SIG-M5 treated with dmso at 0.1 percent for 504 hours (cell line): ENCODE measurements around the gene CYB5R3.

ENCODE experiments used
- DNase-seq: peaks from one replicate; lab custom pipeline; 2025; ENCODE audit not compliant: unreplicated experiment; lab: John Stamatoyannopoulos, UW

CYB5R3 gene

DNA sequence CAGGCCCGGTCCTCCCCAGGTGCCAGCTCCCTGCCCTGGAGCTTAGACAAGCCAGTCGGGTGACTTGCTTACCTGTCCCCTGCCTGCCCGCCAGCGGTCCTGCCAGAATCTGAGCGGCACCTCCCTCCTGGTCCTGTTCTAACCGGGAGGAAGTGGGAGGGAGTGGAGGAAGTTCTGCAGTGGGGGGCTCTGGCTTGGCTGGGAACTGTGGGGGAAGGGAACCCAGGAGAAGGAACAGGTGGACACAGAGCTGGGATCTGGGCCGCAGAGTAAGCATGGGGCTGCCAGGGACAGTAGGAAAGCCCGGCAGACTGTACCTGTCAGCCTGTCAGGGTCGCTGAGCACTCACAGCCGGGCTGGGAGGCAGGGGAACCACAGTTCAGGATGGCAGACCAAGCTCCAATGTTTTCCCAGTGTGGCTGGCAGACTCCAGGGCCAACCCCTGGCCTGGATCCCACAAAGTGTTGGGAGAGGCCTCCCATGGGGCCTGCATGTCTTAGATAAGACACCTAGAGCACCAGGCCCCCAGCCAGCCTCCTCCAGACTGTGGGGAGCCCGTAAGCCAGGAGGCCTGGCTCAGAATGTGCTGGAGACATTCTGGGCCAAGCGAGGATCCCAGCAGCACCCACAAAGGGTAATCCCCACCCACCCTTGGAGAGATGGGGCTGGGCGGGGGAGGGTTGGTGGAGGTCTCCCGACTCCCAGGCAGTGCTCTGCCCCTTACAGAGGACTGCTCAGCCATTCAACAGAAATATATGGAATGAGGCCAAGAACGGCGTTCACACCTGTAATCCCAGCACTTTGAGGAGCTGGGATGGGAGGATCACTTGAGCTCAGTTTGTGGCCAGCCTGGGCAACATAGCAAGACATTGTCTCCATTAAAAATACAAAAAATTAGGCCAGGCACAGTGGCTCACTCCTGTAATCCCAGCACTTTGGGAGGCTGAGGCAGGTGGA lies 2.3 kb downstream of the CYB5R3 start:
- no peak for DNase-seq

DNA sequence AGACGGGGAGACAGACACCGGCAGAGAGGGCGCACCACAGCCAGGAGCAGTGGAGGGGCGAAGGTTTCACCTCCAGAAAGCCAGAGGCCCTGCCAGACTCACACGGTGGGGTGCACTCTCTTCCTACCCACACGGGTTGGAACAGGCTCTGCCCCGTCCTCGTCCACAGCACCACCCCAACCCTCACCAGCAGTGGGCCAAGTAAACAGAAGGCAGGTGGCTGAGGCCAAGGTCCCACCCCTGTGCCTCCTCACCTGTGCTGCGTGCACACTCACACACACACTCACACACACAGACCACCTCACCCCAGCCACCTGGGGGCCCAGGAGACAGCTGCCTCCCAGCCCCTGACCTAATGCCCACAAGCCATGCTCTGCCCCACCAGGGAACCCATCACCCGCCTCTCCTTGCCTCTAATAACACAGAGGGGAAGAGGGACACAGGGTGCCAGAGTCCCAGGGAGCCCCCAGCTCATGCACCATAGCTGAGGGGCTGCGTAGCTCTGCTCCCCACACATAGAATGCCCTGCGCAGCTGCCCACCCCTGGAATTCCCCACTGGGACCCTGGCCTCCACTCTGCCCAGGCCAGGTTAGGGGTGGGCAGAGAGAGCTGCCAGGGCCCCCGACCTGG lies 3.1 kb downstream of the CYB5R3 start:
- no peak for DNase-seq

DNA sequence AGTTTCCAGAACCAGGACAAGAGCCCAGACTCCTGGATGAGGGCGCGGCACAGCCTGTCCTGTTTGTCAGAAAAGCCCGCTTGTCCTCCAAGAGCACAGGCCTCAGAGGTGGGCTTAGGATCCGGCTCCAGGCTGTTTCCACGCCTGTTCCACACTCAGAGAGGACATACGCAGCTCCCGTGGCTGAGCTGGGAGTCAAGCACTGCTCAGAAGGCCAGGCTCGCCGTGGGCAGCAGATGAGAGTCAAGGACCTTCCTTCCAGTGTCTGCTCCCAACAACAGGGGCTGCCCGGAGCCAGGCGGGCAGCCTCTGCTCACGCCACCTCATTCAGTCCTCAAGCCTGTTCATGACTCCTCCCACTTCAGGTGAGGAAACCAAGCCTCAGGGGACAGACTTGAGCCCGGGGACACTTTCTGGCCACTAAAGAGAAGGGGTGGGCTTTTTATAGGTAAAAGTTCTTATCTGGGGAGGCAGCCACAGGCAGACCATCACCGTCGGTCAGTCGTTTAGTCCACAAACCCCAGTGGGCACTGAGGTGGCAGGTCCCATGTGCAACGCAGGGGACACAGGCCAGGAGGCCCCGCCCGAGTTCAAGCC lies 3.8 kb downstream of the CYB5R3 start:
- DNase-seq: no peak

DNA sequence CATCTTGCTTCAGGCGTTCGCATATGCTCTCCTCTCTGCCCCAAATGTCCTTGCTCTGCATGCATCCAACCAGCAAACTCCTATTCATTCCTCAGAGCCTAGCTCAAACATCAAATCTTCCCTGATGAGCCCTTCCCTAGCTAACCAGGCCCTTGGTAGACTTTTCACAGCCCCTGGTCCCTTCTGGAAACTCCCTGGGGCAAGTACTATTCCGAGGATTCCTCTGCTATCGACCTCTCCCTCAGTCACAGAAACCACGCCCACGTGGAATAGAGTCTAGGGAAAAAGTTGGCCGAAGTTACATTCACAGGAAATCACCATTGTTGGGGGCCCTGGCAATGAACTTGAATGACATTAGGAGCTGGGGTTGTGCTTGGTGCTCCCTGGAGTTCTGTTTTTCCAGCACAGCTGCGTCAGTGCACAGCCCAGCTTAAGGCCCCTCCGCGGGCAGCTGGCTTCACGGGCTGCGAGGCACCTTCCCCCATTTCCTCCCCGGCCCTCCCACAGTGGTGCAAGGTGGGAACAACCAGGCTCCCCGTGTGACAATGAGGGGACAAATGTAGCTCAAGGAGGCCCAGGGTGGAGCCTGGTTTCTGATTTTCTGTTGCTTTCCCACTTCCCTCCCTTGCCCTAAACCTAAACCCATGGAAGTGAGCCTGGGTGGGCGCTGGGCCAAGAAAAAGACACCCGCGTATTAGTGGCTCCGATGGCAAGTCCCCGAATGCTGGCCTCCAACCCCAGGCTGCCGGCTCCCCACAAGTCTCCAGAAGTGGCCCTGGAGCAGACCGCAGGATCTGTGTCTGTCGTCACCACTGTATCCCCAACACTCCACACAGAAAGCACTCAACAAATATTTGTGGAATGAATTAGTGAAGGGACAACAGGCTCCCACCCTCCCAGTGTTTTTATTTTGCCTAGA lies 4.5 kb downstream of the CYB5R3 start:
- DNase-seq: no peak

- DNase-seq: no peak
These were observed 5.4 kb downstream of the CYB5R3 start for GRCh38 chr22:42643634-42644421.

GRCh38 chr22:42642806-42643633 lies 6.2 kb downstream of the CYB5R3 start:
- peak; percentile 39 for DNase-seq

- no peak for DNase-seq
These were observed 7.3 kb downstream of the CYB5R3 start for GRCh38 chr22:42641801-42642413.

GRCh38 chr22:42639541-42640241 lies 9.5 kb downstream of the CYB5R3 start:
- DNase-seq: no peak

- no peak for DNase-seq
These were observed 11.6 kb downstream of the CYB5R3 start for GRCh38 chr22:42637555-42637954.

DNA sequence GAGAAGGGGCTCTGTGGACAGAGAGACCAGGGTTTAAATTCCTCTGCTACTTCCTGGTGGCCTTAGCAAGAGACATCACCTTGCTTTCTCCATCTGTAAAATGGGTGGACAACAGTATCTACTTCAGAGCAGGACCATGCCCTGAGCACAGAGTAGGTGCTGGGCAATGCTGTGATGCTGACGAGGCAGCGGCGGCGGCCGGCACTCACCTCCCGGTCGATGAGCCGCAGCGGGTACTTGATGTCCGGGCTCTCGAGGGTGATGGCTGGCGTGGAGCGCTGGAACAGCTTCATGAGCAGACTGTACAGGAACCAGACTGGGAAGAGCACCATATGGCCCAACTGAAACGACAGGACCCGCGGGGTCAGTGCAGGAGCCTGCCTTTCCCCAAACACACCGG lies 12.7 kb downstream of the CYB5R3 start:
- no peak for DNase-seq

- no peak for DNase-seq
These were observed 13.7 kb downstream of the CYB5R3 start for GRCh38 chr22:42635531-42635930.

DNA sequence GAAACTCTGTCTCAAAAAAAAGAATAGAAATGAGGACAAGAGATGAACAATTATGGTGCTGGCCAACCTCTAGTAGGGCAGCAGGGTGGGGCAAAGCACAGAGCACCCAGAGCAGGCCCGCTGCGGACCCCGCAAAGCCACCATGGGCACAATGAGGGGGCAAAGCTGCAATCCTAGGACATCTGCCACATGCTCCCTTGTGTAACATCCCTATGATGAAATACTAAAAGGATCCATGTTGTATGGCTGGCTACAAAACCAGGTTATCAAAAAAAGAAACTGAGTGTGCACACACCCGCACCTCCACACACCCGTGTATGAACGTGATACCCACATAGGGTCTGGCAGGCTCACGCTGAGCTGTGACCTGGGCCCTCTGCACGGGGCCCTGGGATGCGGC lies 16.2 kb downstream of the CYB5R3 start:
- DNase-seq: no peak

- DNase-seq: no peak
These were observed 17.1 kb downstream of the CYB5R3 start for GRCh38 chr22:42632096-42632495.

DNA sequence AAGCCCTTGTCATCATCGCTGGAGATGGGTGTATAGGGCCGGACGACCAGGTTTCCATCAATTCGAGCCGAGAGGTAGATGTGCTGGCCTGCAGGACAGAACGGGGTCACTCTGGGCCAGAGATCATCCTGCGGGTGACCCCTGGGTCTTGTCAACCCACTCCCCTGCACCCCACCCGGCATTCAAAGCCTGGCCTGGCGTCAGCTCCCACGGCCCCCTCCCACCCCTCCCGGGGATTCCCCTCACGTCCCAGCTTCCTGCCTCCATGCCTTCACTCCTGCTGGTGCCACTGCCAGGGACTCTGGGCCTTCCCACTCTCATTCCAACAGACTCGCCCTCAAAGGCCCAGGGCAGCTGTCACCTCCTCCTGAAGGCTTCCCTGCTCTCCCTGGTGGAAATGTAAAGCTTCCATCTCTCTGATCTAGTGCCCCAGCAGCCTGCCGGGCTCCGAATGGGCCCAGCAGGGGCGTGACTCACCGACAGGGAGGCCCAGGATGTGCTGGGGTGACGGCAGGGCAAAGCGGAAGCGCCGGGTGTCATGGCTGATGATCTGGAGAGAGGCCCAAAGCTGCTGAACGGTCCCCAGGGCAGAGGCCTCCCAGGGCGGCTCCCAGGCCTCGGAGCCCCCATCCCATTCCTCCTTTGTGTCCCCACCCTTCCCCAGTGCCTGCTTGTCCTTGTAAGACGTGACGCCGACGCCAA lies 18.1 kb downstream of the CYB5R3 start:
- no peak for DNase-seq

- no peak for DNase-seq
These were observed 19.0 kb downstream of the CYB5R3 start for GRCh38 chr22:42630211-42630610.

GRCh38 chr22:42627981-42628380 lies 21.2 kb downstream of the CYB5R3 start:
- DNase-seq: no peak

GRCh38 chr22:42626951-42627625 lies 22.1 kb downstream of the CYB5R3 start:
- no peak for DNase-seq
